DOHH2 (cell line): ENCODE results near the gene OCLN.
"Not testable (repeated sequence)": the region's sequence is repeated elsewhere in the genome, so short reads cannot be mapped to it uniquely, and the experiment has no call there.

Source experiments
- CTCF ChIP-seq: fragments of 200-600 bp; sonication (generic); IDR thresholded peaks from one replicate; pipeline ENCODE4 v1.5.1; 2014; ENCODE audit warnings: antibody characterized with exemption, mild to moderate bottlenecking, low read depth, low read length; ENCODE audit not compliant: poor library complexity, severe bottlenecking
- EZH2phosphoT487 ChIP-seq: fragments of 200-600 bp; sonication (generic); IDR thresholded peaks from 2 replicates; pipeline ENCODE4 v1.6.1; 2017; ENCODE audit warnings: borderline replicate concordance, mild to moderate bottlenecking, antibody characterized with exemption, low read length, moderate library complexity, mixed read lengths

- TF ChIP-seq CTCF, EZH2phosphoT487: not testable (repeated sequence)
Measured at GRCh38 chr5:69466375-69466774, 26.2 kb upstream of the OCLN start.
